ENCODE data around the gene AGBL4.

DNA sequence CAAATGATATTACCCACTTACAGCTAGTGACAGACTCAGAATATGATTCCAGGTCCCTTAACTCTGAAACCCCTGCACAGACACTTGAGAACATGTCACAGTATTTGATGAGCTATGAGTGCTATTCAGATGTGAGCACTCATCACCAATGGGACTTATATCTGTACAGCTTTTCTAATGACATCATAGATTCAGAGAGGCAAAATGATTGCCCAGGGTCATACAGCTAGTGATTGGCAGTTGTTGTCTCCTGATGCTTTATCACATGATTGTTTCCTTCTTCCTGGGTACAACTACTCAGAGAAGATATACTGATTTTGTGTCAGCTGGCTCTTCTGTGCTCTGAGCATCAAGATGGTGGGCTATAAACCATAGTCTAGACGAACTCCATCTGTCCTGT lies 819.0 kb downstream of the AGBL4 start:
- TF ChIP-seq CTCF (IDR thresholded peaks at IDR 0.05) = no peak
- TF ChIP-seq POLR2A (IDR thresholded peaks at IDR 0.05) = no peak
